Measurements from ENCODE around the gene CIDEA. TPM values are rescaled to one million over a fixed set of nuclear protein-coding genes. Genes with fewer than 3 reads are reported as not detected.

The CIDEA gene
- total and polyA plus RNA-seq, 9 of the 15 experiments (the other 6 are each of a cell fraction or from before 2014, with no cell fraction given): not detected

- TF ChIP-seq GABPA (tag; conservative IDR thresholded peaks at IDR 0.05; ENCODE audit: low read depth): no peak
- TF ChIP-seq KLF16 (IDR thresholded peaks at IDR 0.05): no peak
- TF ChIP-seq MNT (conservative IDR thresholded peaks at IDR 0.05): peak in 1 of 2 experiments; percentile 44; a peak in 1 of 4 replicates
- peak; percentile 65 for TF ChIP-seq NFE2 (IDR thresholded peaks at IDR 0.05; ENCODE audit: low read depth)
- no peak for TF ChIP-seq HIVEP1 (CRISPR knock-in tag; IDR thresholded peaks at IDR 0.05)
- TF ChIP-seq DACH1 (IDR thresholded peaks at IDR 0.05; ENCODE audit: partially characterized antibody): no peak
- TF ChIP-seq SRF (CRISPR knock-in tag; IDR thresholded peaks at IDR 0.05): no peak
- no peak for TF ChIP-seq ZZZ3 (IDR thresholded peaks at IDR 0.05)
- TF ChIP-seq CC2D1A (IDR thresholded peaks at IDR 0.05): no peak
- TF ChIP-seq FOXA3 (CRISPR knock-in tag; conservative IDR thresholded peaks at IDR 0.05 in 1 of 2, IDR thresholded peaks at IDR 0.05 in 1 of 2): no peak
- peak; percentile 61 for TF ChIP-seq ARID1B (IDR thresholded peaks at IDR 0.05)
- TF ChIP-seq ZNF512 (tag; IDR thresholded peaks at IDR 0.05): no peak
- TF ChIP-seq SETDB1 (IDR thresholded peaks at IDR 0.05; ENCODE audit: low read length): no peak
- TF ChIP-seq MYBL2 (IDR thresholded peaks at IDR 0.05; ENCODE audit: low read depth): no peak
- no peak for TF ChIP-seq MYBL2 (CRISPR knock-in tag; IDR thresholded peaks at IDR 0.05; ENCODE audit: borderline replicate concordance)
- no peak; the same call in 1 of the 2 replicates for TF ChIP-seq ADNP (tag; IDR thresholded peaks at IDR 0.05)
- no peak for TF ChIP-seq RBM17 (IDR thresholded peaks at IDR 0.05; ENCODE audit: borderline replicate concordance, low read depth, low read length)
- no peak for TF ChIP-seq ELK1 (CRISPR knock-in tag; IDR thresholded peaks at IDR 0.05)
- TF ChIP-seq BRD9 (IDR thresholded peaks at IDR 0.05; ENCODE audit: low read depth, partially characterized antibody): no peak
- TF ChIP-seq BCL6 (CRISPR knock-in tag; IDR thresholded peaks at IDR 0.05): no peak
- no peak for TF ChIP-seq ATF1 (CRISPR knock-in tag; IDR thresholded peaks at IDR 0.05)
- no peak for TF ChIP-seq ATF1 (tag; IDR thresholded peaks at IDR 0.05)
- no peak for TF ChIP-seq FOXM1 (IDR thresholded peaks at IDR 0.05; ENCODE audit: low read depth)
- TF ChIP-seq FOXM1 (CRISPR knock-in tag; IDR thresholded peaks at IDR 0.05; ENCODE audit: low read depth): no peak
- no peak for TF ChIP-seq NCOR1 (IDR thresholded peaks at IDR 0.05)
- TF ChIP-seq RAD51 (IDR thresholded peaks at IDR 0.05; ENCODE audit: borderline replicate concordance, low read depth): no peak
- TF ChIP-seq ZNF146 (CRISPR knock-in tag; IDR thresholded peaks at IDR 0.05; ENCODE audit: unreplicated experiment): no peak
- TF ChIP-seq MCM3 (IDR thresholded peaks at IDR 0.05): no peak
- TF ChIP-seq NFYB (IDR thresholded peaks at IDR 0.05; ENCODE audit: extremely low read depth, insufficient read length): no peak
- TF ChIP-seq GATA2 (CRISPR knock-in tag; IDR thresholded peaks at IDR 0.05): no peak
- no peak for TF ChIP-seq RBFOX2 (IDR thresholded peaks at IDR 0.05; ENCODE audit: low read depth, low read length)
Observed at GRCh38 chr18:12233378-12233777, 20.8 kb upstream of the CIDEA start (continued).

Data from K562 (cell line).